GM11168 (cell line): ENCODE measurements around the gene ERN1.

ENCODE experiments used
- in situ Hi-C: fragments of 300-500 bp; cut with MboI; formaldehyde crosslinking; loops from one replicate; pipeline ENCODE4 v1.12.0; 2022; ENCODE audit warnings: low sequenced_read_pairs; ENCODE audit not compliant: unreplicated experiment

The ERN1 gene

GRCh38 chr17:64070213-64070612 lies 59.7 kb downstream of the ERN1 start:
- in situ Hi-C loops = no loop called here

GRCh38 chr17:64069143-64069542 lies 60.8 kb downstream of the ERN1 start:
- in situ Hi-C loops = no loop called here

- in situ Hi-C loops = no loop called here
Observed at GRCh38 chr17:64067657-64068056, 62.3 kb downstream of the ERN1 start.

- in situ Hi-C loops = no loop called here
Observed at GRCh38 chr17:64066716-64067115, 63.2 kb downstream of the ERN1 start.

GRCh38 chr17:64065161-64065560 lies 64.8 kb downstream of the ERN1 start:
- in situ Hi-C loops = no loop called here

GRCh38 chr17:64064331-64064730 lies 65.6 kb downstream of the ERN1 start:
- in situ Hi-C loops = loop anchor here (5.0 kb wide), 1 partner anchor 58 kb away; no protein-coding TSS in a partner anchor

GRCh38 chr17:64063766-64064224 lies 66.1 kb downstream of the ERN1 start:
- in situ Hi-C loops = loop anchor here (5.0 kb wide), 1 partner anchor 59 kb away; no protein-coding TSS in a partner anchor

GRCh38 chr17:64063088-64063487 lies 66.9 kb downstream of the ERN1 start:
- in situ Hi-C loops = loop anchor here (5.0 kb wide), 1 partner anchor 59 kb away; no protein-coding TSS in a partner anchor

- in situ Hi-C loops = loop anchor here (5.0 kb wide), 1 partner anchor 61 kb away; no protein-coding TSS in a partner anchor
Observed at GRCh38 chr17:64061178-64061898, 68.6 kb downstream of the ERN1 start.

- in situ Hi-C loops = loop anchor here (5.0 kb wide), 1 partner anchor 62 kb away; no protein-coding TSS in a partner anchor
Observed at GRCh38 chr17:64060331-64060730, 69.6 kb downstream of the ERN1 start.

GRCh38 chr17:64059756-64060155 lies 70.2 kb downstream of the ERN1 start:
- in situ Hi-C loops = loop anchor here (5.0 kb wide), 1 partner anchor 63 kb away; no protein-coding TSS in a partner anchor

- in situ Hi-C loops = no loop called here
Observed at GRCh38 chr17:64058621-64059020, 71.3 kb downstream of the ERN1 start.

- in situ Hi-C loops = no loop called here
Observed at GRCh38 chr17:64057701-64058263, 72.2 kb downstream of the ERN1 start.

- in situ Hi-C loops = no loop called here
Observed at GRCh38 chr17:64056269-64057005, 73.5 kb downstream of the ERN1 start.

- in situ Hi-C loops = no loop called here
Observed at GRCh38 chr17:64055183-64056142, 74.5 kb downstream of the ERN1 start.

GRCh38 chr17:64054304-64054703 lies 75.6 kb downstream of the ERN1 start:
- in situ Hi-C loops = no loop called here

- in situ Hi-C loops = no loop called here
Observed at GRCh38 chr17:64053101-64053500, 76.8 kb downstream of the ERN1 start.

- in situ Hi-C loops = no loop called here
Observed at GRCh38 chr17:64051153-64051552, 78.8 kb downstream of the ERN1 start.

GRCh38 chr17:64048805-64049204 lies 81.1 kb downstream of the ERN1 start:
- in situ Hi-C loops = no loop called here

GRCh38 chr17:64045176-64045575 lies 84.8 kb downstream of the ERN1 start:
- in situ Hi-C loops = no loop called here
